Pancreas (tissue), 10 donors: ENCODE data around the gene CDC42BPB. TPM values are rescaled to one million over a fixed set of nuclear protein-coding genes. Genes with fewer than 3 reads are reported as not detected.

ENCODE experiments used
- ATAC-seq, 4 donors: fragments of 200-7000 bp; cut with Tn5 transposase; one replicate each; pipeline versions ENCODE4 v1.8.0 to v1.9.1; 2020; ENCODE audit warnings: mild to moderate bottlenecking in 4 of 4, moderate library complexity in 4 of 4
- DNase-seq, 6 donors: peaks; one replicate each; pipeline ENCODE4 v3.0.0-alpha.2; 2020
- FAIRE-seq: peaks from 2 replicates; lab custom pipeline; 2012; peaks lifted over from hg19 to GRCh38; lab: Jason Lieb, UNC
- H3K27ac ChIP-seq, 4 donors: fragments of 200-600 bp; sonication (generic); 1 replicate in 3 of 4; 2 replicates in 1 of 4; pipeline versions ENCODE4 v1.5.0 to v1.8.0; 2020
- H3K27me3 ChIP-seq, 4 donors: fragments of 200-600 bp; one replicate each; pipeline ENCODE4 v1.8.0; 2021
- H3K36me3 ChIP-seq, 3 donors: fragments of 200-600 bp; sonication (generic) in 1 of 3; one replicate each; pipeline versions ENCODE4 v1.5.0 to v1.8.0; 2020 to 2021
- H3K4me1 ChIP-seq, 3 donors: fragments of 200-600 bp; one replicate each; pipeline ENCODE4 v1.8.0; 2021
- H3K4me3 ChIP-seq, 4 donors: fragments of 200-600 bp; sonication (generic) in 2 of 4; one replicate each; pipeline versions ENCODE4 v1.5.0 to v1.8.0; 2020 to 2021
- H3K9me3 ChIP-seq, 4 donors: fragments of 200-600 bp; one replicate each; pipeline ENCODE4 v1.8.0; 2021
- WGBS, 2 donors: extraction: QIAGEN DNeasy Blood & Tissue Kit; methylation state at CpG; one replicate each; pipeline ENCODE4 v1.1.7; 2013; 5-methylcytosine and 5-hydroxymethylcytosine counted together
- intact Hi-C, 3 donors: fragments of 100-400 bp; cut with DNase I; formaldehyde crosslinking; loops; one replicate each; pipeline versions ENCODE4 v1.11.1 to v1.14.2; 2022
- polyA plus RNA-seq, 2 donors: library from polyadenylated mRNA; stranded (reverse); fragments of 200-250 nt; gene quantifications; one replicate each; pipeline ENCODE4 v1.2.3, GENCODE V29; 2013
- total RNA-seq, 6 donors: library from RNA; stranded (reverse); fragmentation: NEBNext Ultra II Directional in 4 of 6; extraction: Animal tissue kit (Norgen Biotek cat#: 25700) in 4 of 6; gene quantifications; one replicate each; pipeline versions ENCODE4 v1.2.1 to v1.2.4, GENCODE V29; 2021 to 2023
- TF ChIP-seq, protein P1 (sequence below), 4 donors: fragments of 200-600 bp; sonication (generic) in 3 of 4; IDR thresholded peaks; one replicate each; pipeline versions ENCODE4 v1.5.0 to v1.8.0; 2021; ENCODE audit warnings: antibody characterized with exemption in 4 of 4
- donor health status: healthy with polysubstance abuse.
- donor health status: DM: no; HTN: no; CAD: no; lungs with moderate emphysema.
- donor health status: DM: no; HTN: no; CAD: no.
- donor health status: control.
- donor health status: control.
- donor health status: Bipolar disorder and iron deficiency.
- donor health status: DM: yes; HTN: yes; CAD: no.
- donor health status: DM: no; HTN: no; CAD: no.
- donor health status: DM: no; HTN: no; CAD: no.
- donor health status: DM: yes; HTN: yes; CAD: no.

The CDC42BPB gene
- total and polyA plus RNA-seq, 8 donors: 27.2 to 45.5 (median 32.7) TPM

DNA sequence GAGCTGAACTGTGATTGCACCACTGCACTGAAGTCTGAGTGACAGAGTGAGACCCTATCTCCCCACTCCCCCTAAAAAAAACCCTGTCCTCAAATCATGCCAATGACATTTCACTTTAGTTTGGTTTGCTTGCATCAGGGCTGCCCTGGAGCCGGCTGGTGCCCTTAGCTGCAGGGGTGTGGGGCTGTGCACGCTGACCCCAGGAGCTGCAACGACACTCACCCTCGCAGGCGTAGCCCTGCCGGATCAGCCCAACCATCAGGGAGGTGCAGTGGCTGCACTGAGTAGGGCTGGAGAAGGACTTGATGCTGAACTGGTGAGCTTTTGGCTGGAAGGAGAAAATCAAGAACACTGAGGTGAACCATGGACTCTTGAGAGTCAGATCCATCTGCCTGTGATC lies 105.1 kb downstream of the CDC42BPB start:
- FAIRE-seq (no peak), ATAC-seq (no peak), DNase-seq (peak in 1 of 6 donors; percentile 36)
- Histone ChIP-seq H3K9me3 (no peaks in the 10 kb centered on the region), H3K4me1 (no peaks in the 10 kb centered on the region), H3K36me3 (peaks cover 0 to 68% (median 39%) of the 10 kb centered on the region in 3 donors), H3K27ac (no peak overlapping the region), H3K27me3 (no peaks in the 10 kb centered on the region), H3K4me3 (no peak overlapping the region)
- 93 to 99% methylated on average over 6 of the region's 6 CpGs for WGBS, 2 donors
- intact Hi-C loops: no loop called here
- TF ChIP-seq, protein P1, sequence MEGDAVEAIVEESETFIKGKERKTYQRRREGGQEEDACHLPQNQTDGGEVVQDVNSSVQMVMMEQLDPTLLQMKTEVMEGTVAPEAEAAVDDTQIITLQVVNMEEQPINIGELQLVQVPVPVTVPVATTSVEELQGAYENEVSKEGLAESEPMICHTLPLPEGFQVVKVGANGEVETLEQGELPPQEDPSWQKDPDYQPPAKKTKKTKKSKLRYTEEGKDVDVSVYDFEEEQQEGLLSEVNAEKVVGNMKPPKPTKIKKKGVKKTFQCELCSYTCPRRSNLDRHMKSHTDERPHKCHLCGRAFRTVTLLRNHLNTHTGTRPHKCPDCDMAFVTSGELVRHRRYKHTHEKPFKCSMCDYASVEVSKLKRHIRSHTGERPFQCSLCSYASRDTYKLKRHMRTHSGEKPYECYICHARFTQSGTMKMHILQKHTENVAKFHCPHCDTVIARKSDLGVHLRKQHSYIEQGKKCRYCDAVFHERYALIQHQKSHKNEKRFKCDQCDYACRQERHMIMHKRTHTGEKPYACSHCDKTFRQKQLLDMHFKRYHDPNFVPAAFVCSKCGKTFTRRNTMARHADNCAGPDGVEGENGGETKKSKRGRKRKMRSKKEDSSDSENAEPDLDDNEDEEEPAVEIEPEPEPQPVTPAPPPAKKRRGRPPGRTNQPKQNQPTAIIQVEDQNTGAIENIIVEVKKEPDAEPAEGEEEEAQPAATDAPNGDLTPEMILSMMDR (IDR thresholded peaks at IDR 0.05): no peak

DNA sequence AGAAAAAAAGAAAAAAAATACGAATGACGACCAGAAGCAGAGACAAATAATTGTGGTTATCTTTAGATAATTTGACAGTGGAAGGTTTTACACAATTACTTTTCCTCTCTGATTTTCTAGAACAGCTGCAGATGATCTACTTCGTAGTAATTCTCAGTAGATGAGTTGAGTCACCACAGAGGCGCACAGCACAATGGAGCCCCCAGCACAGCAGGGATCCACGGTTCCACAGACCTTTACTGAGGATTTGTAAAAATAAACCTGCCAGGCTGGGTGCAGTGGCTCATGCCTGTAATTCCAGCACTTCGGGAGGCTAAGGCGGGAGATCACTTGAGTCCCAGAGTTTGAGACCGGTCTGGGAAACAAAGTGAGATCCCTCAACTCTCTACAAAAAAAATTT lies 105.5 kb downstream of the CDC42BPB start:
- intact Hi-C loops: no loop called here
- no peak overlapping the region for H3K4me3 ChIP-seq
- TF ChIP-seq, protein P1 (IDR thresholded peaks at IDR 0.05): no peak
- FAIRE-seq: no peak
- WGBS, 2 donors: 80 to 82% methylated on average over 8 of the region's 8 CpGs
- H3K27ac ChIP-seq: no peak overlapping the region
- no peaks in the 10 kb centered on the region for H3K4me1 ChIP-seq
- no peak for ATAC-seq
- peaks cover 0 to 70% (median 44%) of the 10 kb centered on the region in 3 donors for H3K36me3 ChIP-seq
- DNase-seq: no peak
- H3K27me3 ChIP-seq: no peaks in the 10 kb centered on the region
- H3K9me3 ChIP-seq: no peaks in the 10 kb centered on the region

DNA sequence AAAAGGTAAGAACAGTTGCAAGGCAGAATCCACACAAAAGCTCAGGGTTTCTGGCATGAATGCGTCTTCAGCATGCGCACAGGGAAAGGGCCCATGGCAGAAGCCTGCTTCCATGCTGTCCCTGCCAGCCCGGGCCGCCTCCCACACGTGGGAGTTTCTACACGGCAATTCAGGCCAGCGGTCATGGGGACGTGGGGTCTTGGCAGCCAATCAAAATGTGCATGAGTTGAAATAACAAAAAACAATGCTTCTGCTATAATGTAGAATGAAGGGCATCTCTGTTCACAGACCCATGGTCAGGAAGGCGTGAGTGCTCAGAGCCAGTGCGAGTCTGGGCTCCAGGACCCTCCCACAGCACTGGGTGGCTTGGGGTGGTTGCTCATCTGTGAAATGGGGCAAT lies 106.3 kb downstream of the CDC42BPB start:
- H3K4me1 ChIP-seq: no peaks in the 10 kb centered on the region
- H3K27ac ChIP-seq: no peak overlapping the region
- TF ChIP-seq, protein P1 (IDR thresholded peaks at IDR 0.05): no peak
- no peaks in the 10 kb centered on the region for H3K9me3 ChIP-seq
- intact Hi-C loops: no loop called here
- WGBS, 2 donors: 85 to 93% methylated on average over 10 of the region's 10 CpGs
- no peak overlapping the region for H3K4me3 ChIP-seq
- H3K36me3 ChIP-seq: peaks cover 0 to 71% (median 46%) of the 10 kb centered on the region in 3 donors
- FAIRE-seq (no peak), DNase-seq (no peak), ATAC-seq (no peak)
- H3K27me3 ChIP-seq: no peaks in the 10 kb centered on the region

DNA sequence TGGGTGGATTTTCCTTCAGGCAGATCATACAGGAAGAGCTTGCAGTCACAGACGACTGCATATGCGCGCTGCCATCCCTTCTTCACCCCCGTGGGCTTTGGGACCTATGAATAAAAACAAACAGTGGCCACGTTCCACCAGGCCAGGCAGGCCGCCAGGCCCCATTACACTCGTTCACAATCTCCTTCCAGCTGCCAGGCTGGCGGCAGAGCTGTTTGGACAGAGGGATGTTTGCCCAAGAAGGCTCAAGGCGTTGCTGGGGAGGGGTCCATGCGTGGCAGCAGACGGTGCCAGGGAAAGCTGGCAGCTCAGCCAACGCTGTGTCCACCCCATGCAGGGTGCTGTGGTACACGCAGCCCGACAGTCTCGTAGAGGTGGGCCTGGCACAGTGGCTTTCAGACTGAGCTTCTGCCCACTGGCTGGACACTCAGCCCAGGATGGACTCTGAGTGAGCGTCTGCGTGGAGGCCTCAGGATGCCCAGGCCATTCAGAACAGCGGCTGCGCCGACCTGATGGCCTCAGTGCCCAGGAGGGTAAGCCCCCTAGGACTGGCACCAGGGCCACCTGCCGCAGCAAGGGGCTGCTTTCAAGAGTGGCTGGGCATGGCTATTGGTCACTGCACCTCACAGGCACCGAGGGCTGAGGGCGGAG lies 107.4 kb downstream of the CDC42BPB start:
- intact Hi-C loops: no loop called here
- WGBS, 2 donors: 75 to 76% methylated on average over 22 to 23 of the region's 23 CpGs
- Histone ChIP-seq H3K4me3 (no peak overlapping the region), H3K4me1 (no peaks in the 10 kb centered on the region), H3K27ac (no peak overlapping the region), H3K36me3 (peaks cover 0 to 81% (median 53%) of the 10 kb centered on the region in 3 donors), H3K9me3 (no peaks in the 10 kb centered on the region), H3K27me3 (no peaks in the 10 kb centered on the region)
- ATAC-seq (peak in 2 of 4 donors; percentile 73), DNase-seq (peak in 2 of 6 donors; percentile 27 to 60), FAIRE-seq (no peak)
- TF ChIP-seq, protein P1 (IDR thresholded peaks at IDR 0.05): no peak
